Eye (tissue), 1 donor: ENCODE data around the gene PLPPR3.
A peak's percentile ranks its signal among the peaks of the same experiment; 100 is the strongest.

Source experiments
- DNase-seq: peaks from one replicate; pipeline ENCODE4 v3.0.0-alpha.2; 2015

PLPPR3 gene

GRCh38 chr19:807627-808422, 13.9 kb downstream of the PLPPR3 start:
- no peak for DNase-seq

GRCh38 chr19:806815-807421, 14.8 kb downstream of the PLPPR3 start:
- no peak for DNase-seq

GRCh38 chr19:805600-806550, 15.9 kb downstream of the PLPPR3 start:
- DNase-seq: no peak

- no peak for DNase-seq
Measured at GRCh38 chr19:805166-805551, 16.6 kb downstream of the PLPPR3 start.

- no peak for DNase-seq
Measured at GRCh38 chr19:804419-805165, 17.2 kb downstream of the PLPPR3 start.

GRCh38 chr19:803686-804418, 17.9 kb downstream of the PLPPR3 start:
- DNase-seq: no peak

GRCh38 chr19:803099-803561, 18.6 kb downstream of the PLPPR3 start:
- DNase-seq: no peak

- DNase-seq: peak; percentile 51
Measured at GRCh38 chr19:802498-803098, 19.2 kb downstream of the PLPPR3 start.

- DNase-seq: no peak
Measured at GRCh38 chr19:801861-802497, 19.8 kb downstream of the PLPPR3 start.

GRCh38 chr19:801030-801860, 20.5 kb downstream of the PLPPR3 start:
- no peak for DNase-seq

GRCh38 chr19:800360-801029, 21.3 kb downstream of the PLPPR3 start:
- DNase-seq: no peak

GRCh38 chr19:799076-799881, 22.5 kb downstream of the PLPPR3 start:
- peak; percentile 69 for DNase-seq

- no peak for DNase-seq
Measured at GRCh38 chr19:798415-799075, 23.2 kb downstream of the PLPPR3 start.

GRCh38 chr19:797528-798414, 24.0 kb downstream of the PLPPR3 start:
- DNase-seq: peak; percentile 96

GRCh38 chr19:796692-797527, 24.8 kb downstream of the PLPPR3 start, which contains the start of gene PTBP1:
Gene PTBP1, plus strand, starts transcription at chr19:797452. Its CDS starts 46 bp downstream, at chr19:797498.
- DNase-seq: peak; percentile 100
